ENCODE results near the gene CDH4.

The CDH4 gene

GRCh38 chr20:61417221-61417941 is 165.3 kb downstream of the CDH4 start:
- H4K8ac ChIP-seq (ENCODE audit: low read depth, low read length): no peak overlapping the region
- no peak overlapping the region for H2BK12ac ChIP-seq (ENCODE audit: low read length)
- no peaks in the 10 kb centered on the region for H3K27me3 ChIP-seq (ENCODE audit: insufficient read depth, low read length)
- no peak overlapping the region for H2AK5ac ChIP-seq (ENCODE audit: low read length)
- H3K79me1 ChIP-seq (ENCODE audit: low read length): no peaks in the 10 kb centered on the region
- H3K79me2 ChIP-seq (ENCODE audit: control insufficient read depth, insufficient read depth, low read length, poor library complexity): no peaks in the 10 kb centered on the region
- no peak overlapping the region for H3K27ac ChIP-seq (ENCODE audit: low read depth, low read length)
- H4K91ac ChIP-seq (ENCODE audit: low read depth, low read length): no peak overlapping the region
- H3K9ac ChIP-seq (ENCODE audit: low read length): no peak overlapping the region
- H3K4me1 ChIP-seq (ENCODE audit: control insufficient read depth in 1 of 2, insufficient read depth in 2 of 2, low read length in 2 of 2): no peaks in the 10 kb centered on the region
- no peak overlapping the region for H3K4me3 ChIP-seq (ENCODE audit: low read depth, low read length)
- H2BK5ac ChIP-seq (ENCODE audit: low read depth, low read length, poor library complexity): no peak overlapping the region
- no peaks in the 10 kb centered on the region for H3K36me3 ChIP-seq (ENCODE audit: control insufficient read depth in 1 of 2, insufficient read depth in 2 of 2, low read length in 2 of 2)
- peaks cover 17% of the 10 kb centered on the region for H3K9me3 ChIP-seq (ENCODE audit: insufficient read depth, low read depth, low read length)
- H3K4ac ChIP-seq (ENCODE audit: low read depth, low read length): no peak overlapping the region
- H4K12ac ChIP-seq (ENCODE audit: low read depth, low read length): no peak overlapping the region
- no peak for DNase-seq
- WGBS (ENCODE audit: extremely low coverage, insufficient coverage, insufficient read length): no CpG with 5 or more reads among the region's 16 CpGs
- no peak overlapping the region for H3K14ac ChIP-seq (ENCODE audit: low read length)
- no peak overlapping the region for H2BK120ac ChIP-seq (ENCODE audit: insufficient read depth, low read length, poor library complexity)
- H3K23ac ChIP-seq (ENCODE audit: low read length): no peak overlapping the region
- H3K4me2 ChIP-seq (ENCODE audit: low read length): no peak overlapping the region
- no peak overlapping the region for H2AFZ ChIP-seq (ENCODE audit: insufficient read depth, low read length, poor library complexity)
- no peak overlapping the region for H3K18ac ChIP-seq (ENCODE audit: low read length)

- Histone ChIP-seq H3K4ac (ENCODE audit: low read depth, low read length) (no peak overlapping the region), H4K12ac (ENCODE audit: low read depth, low read length) (no peak overlapping the region), H3K36me3 (ENCODE audit: control insufficient read depth in 1 of 2, insufficient read depth in 2 of 2, low read length in 2 of 2) (no peaks in the 10 kb centered on the region), H2AK5ac (ENCODE audit: low read length) (no peak overlapping the region), H2AFZ (ENCODE audit: insufficient read depth, low read length, poor library complexity) (no peak overlapping the region), H3K4me2 (ENCODE audit: low read length) (no peak overlapping the region), H3K14ac (ENCODE audit: low read length) (no peak overlapping the region), H3K23ac (ENCODE audit: low read length) (no peak overlapping the region), H3K27me3 (ENCODE audit: insufficient read depth, low read length) (no peaks in the 10 kb centered on the region), H3K9ac (ENCODE audit: low read length) (no peak overlapping the region), H2BK5ac (ENCODE audit: low read depth, low read length, poor library complexity) (no peak overlapping the region), H3K27ac (ENCODE audit: low read depth, low read length) (no peak overlapping the region), H4K91ac (ENCODE audit: low read depth, low read length) (no peak overlapping the region), H3K79me2 (ENCODE audit: control insufficient read depth, insufficient read depth, low read length, poor library complexity) (no peaks in the 10 kb centered on the region), H2BK120ac (ENCODE audit: insufficient read depth, low read length, poor library complexity) (no peak overlapping the region), H3K4me3 (ENCODE audit: low read depth, low read length) (no peak overlapping the region), H4K8ac (ENCODE audit: low read depth, low read length) (no peak overlapping the region), H3K9me3 (ENCODE audit: insufficient read depth, low read depth, low read length) (peaks cover 12% of the 10 kb centered on the region), H3K79me1 (ENCODE audit: low read length) (no peaks in the 10 kb centered on the region), H3K18ac (ENCODE audit: low read length) (no peak overlapping the region), H3K4me1 (ENCODE audit: control insufficient read depth in 1 of 2, insufficient read depth in 2 of 2, low read length in 2 of 2) (no peaks in the 10 kb centered on the region), H2BK12ac (ENCODE audit: low read length) (no peak overlapping the region)
- no CpG with 5 or more reads among the region's 14 CpGs for WGBS (ENCODE audit: extremely low coverage, insufficient coverage, insufficient read length)
- DNase-seq: no peak
Measured at GRCh38 chr20:61419010-61419409, 166.9 kb downstream of the CDH4 start.

- Histone ChIP-seq H3K27me3 (ENCODE audit: insufficient read depth, low read length) (no peaks in the 10 kb centered on the region), H2BK12ac (ENCODE audit: low read length) (no peak overlapping the region), H3K9ac (ENCODE audit: low read length) (no peak overlapping the region), H2BK5ac (ENCODE audit: low read depth, low read length, poor library complexity) (no peak overlapping the region), H3K79me1 (ENCODE audit: low read length) (no peaks in the 10 kb centered on the region), H2BK120ac (ENCODE audit: insufficient read depth, low read length, poor library complexity) (no peak overlapping the region), H4K91ac (ENCODE audit: low read depth, low read length) (no peak overlapping the region), H3K18ac (ENCODE audit: low read length) (no peak overlapping the region), H4K8ac (ENCODE audit: low read depth, low read length) (no peak overlapping the region), H3K23ac (ENCODE audit: low read length) (no peak overlapping the region), H2AK5ac (ENCODE audit: low read length) (no peak overlapping the region), H2AFZ (ENCODE audit: insufficient read depth, low read length, poor library complexity) (no peak overlapping the region), H4K12ac (ENCODE audit: low read depth, low read length) (no peak overlapping the region), H3K27ac (ENCODE audit: low read depth, low read length) (no peak overlapping the region), H3K36me3 (ENCODE audit: control insufficient read depth in 1 of 2, insufficient read depth in 2 of 2, low read length in 2 of 2) (no peaks in the 10 kb centered on the region), H3K4me2 (ENCODE audit: low read length) (no peak overlapping the region), H3K4ac (ENCODE audit: low read depth, low read length) (no peak overlapping the region), H3K14ac (ENCODE audit: low read length) (no peak overlapping the region), H3K4me3 (ENCODE audit: low read depth, low read length) (no peak overlapping the region), H3K4me1 (ENCODE audit: control insufficient read depth in 1 of 2, insufficient read depth in 2 of 2, low read length in 2 of 2) (no peaks in the 10 kb centered on the region), H3K79me2 (ENCODE audit: control insufficient read depth, insufficient read depth, low read length, poor library complexity) (no peaks in the 10 kb centered on the region), H3K9me3 (ENCODE audit: insufficient read depth, low read depth, low read length) (peaks cover 8% of the 10 kb centered on the region)
- no CpG with 5 or more reads among the region's 6 CpGs for WGBS (ENCODE audit: extremely low coverage, insufficient coverage, insufficient read length)
- no peak for DNase-seq
Measured at GRCh38 chr20:61419501-61419900, 167.4 kb downstream of the CDH4 start.

GRCh38 chr20:61420056-61420455 is 168.0 kb downstream of the CDH4 start:
- no peak overlapping the region for H3K9ac ChIP-seq (ENCODE audit: low read length)
- H3K27me3 ChIP-seq (ENCODE audit: insufficient read depth, low read length): no peaks in the 10 kb centered on the region
- no peaks in the 10 kb centered on the region for H3K79me1 ChIP-seq (ENCODE audit: low read length)
- H3K4me2 ChIP-seq (ENCODE audit: low read length): no peak overlapping the region
- H3K23ac ChIP-seq (ENCODE audit: low read length): no peak overlapping the region
- no peaks in the 10 kb centered on the region for H3K36me3 ChIP-seq (ENCODE audit: control insufficient read depth in 1 of 2, insufficient read depth in 2 of 2, low read length in 2 of 2)
- H2AK5ac ChIP-seq (ENCODE audit: low read length): no peak overlapping the region
- no peak overlapping the region for H3K4me3 ChIP-seq (ENCODE audit: low read depth, low read length)
- H3K4me1 ChIP-seq (ENCODE audit: control insufficient read depth in 1 of 2, insufficient read depth in 2 of 2, low read length in 2 of 2): no peaks in the 10 kb centered on the region
- H4K12ac ChIP-seq (ENCODE audit: low read depth, low read length): peak overlapping the region; percentile 24
- H3K79me2 ChIP-seq (ENCODE audit: control insufficient read depth, insufficient read depth, low read length, poor library complexity): no peaks in the 10 kb centered on the region
- no peak overlapping the region for H2BK5ac ChIP-seq (ENCODE audit: low read depth, low read length, poor library complexity)
- H3K27ac ChIP-seq (ENCODE audit: low read depth, low read length): no peak overlapping the region
- H3K18ac ChIP-seq (ENCODE audit: low read length): no peak overlapping the region
- H4K8ac ChIP-seq (ENCODE audit: low read depth, low read length): no peak overlapping the region
- H2BK12ac ChIP-seq (ENCODE audit: low read length): no peak overlapping the region
- H2AFZ ChIP-seq (ENCODE audit: insufficient read depth, low read length, poor library complexity): no peak overlapping the region
- H3K4ac ChIP-seq (ENCODE audit: low read depth, low read length): no peak overlapping the region
- DNase-seq: no peak
- peaks cover 7% of the 10 kb centered on the region for H3K9me3 ChIP-seq (ENCODE audit: insufficient read depth, low read depth, low read length)
- H4K91ac ChIP-seq (ENCODE audit: low read depth, low read length): no peak overlapping the region
- WGBS (ENCODE audit: extremely low coverage, insufficient coverage, insufficient read length): no CpG with 5 or more reads among the region's 6 CpGs
- no peak overlapping the region for H3K14ac ChIP-seq (ENCODE audit: low read length)
- no peak overlapping the region for H2BK120ac ChIP-seq (ENCODE audit: insufficient read depth, low read length, poor library complexity)
